B cell (primary cell): ENCODE results near the gene RFT1. TPM values are rescaled to one million over a fixed set of nuclear protein-coding genes. Genes with fewer than 3 reads are reported as not detected.

Experiments
- ATAC-seq: fragments of 200-7000 bp; cut with Tn5 transposase; one replicate; pipeline ENCODE4 v1.10.0; 2021; ENCODE audit warnings: low read depth, mild to moderate bottlenecking, moderate number of reproducible peaks, moderate library complexity
- CTCF ChIA-PET: fragments of 350-600 bp; sonication (Branson Sonifier 250); formaldehyde crosslinking; loops from one replicate; lab custom pipeline; 2021; ENCODE audit warnings: antibody characterized with exemption, inconsistent platforms; lab: Charles Lee
- POLR2A ChIA-PET: fragments of 350-600 bp; sonication (Branson Sonifier 250); formaldehyde crosslinking; loops from one replicate; lab custom pipeline; 2021; ENCODE audit warnings: antibody characterized with exemption; lab: Charles Lee
- DNase-seq: peaks from one replicate; pipeline ENCODE4 v3.0.0; 2013
- H2AFZ ChIP-seq: 2 replicates; pipeline ENCODE4 v1.6.1; 2012; ENCODE audit warnings: mild to moderate bottlenecking, low read depth, low read length; ENCODE audit not compliant: insufficient read depth, poor library complexity, severe bottlenecking
- H3K27ac ChIP-seq, 2 donors: 1 replicate in 1 of 2; 2 replicates in 1 of 2; pipeline ENCODE4 v1.5.1; 2012 to 2013; ENCODE audit warnings: low read length in 2 of 2, mild to moderate bottlenecking in 2 of 2, moderate library complexity in 1 of 2
- H3K27me3 ChIP-seq, 4 experiments: fragments of 200-600 bp in 1 of 4; sonication (generic) in 1 of 4; replicated peaks in 1 of 4; 1 replicate in 2 of 4; 2 replicates in 2 of 4; pipeline versions ENCODE4 v1.6.1 to v1.7.0; 2013 to 2016; ENCODE audit warnings: low read length in 3 of 4, mild to moderate bottlenecking in 2 of 4, mixed read lengths in 1 of 4, moderate library complexity in 1 of 4; ENCODE audit not compliant: insufficient read depth in 4 of 4, control insufficient read depth in 3 of 4; ENCODE audit errors: control extremely low read depth in 1 of 4
- H3K36me3 ChIP-seq, 2 experiments: replicated peaks in 1 of 2; 1 replicate in 1 of 2; 2 replicates in 1 of 2; pipeline versions ENCODE4 v1.6.1 to v1.7.1; 2013; ENCODE audit warnings: low read length in 1 of 2; ENCODE audit not compliant: insufficient read depth in 2 of 2, control insufficient read depth in 1 of 2; ENCODE audit errors: control extremely low read depth in 1 of 2, extremely low read depth in 1 of 2
- H3K4me1 ChIP-seq, 2 donors: fragments of 200-600 bp in 1 of 2; sonication (generic) in 1 of 2; 1 replicate in 1 of 2; 2 replicates in 1 of 2; pipeline versions ENCODE4 v1.5.1 to v1.6.1; 2013 to 2017; ENCODE audit warnings: low read length in 2 of 2; ENCODE audit not compliant: control insufficient read depth in 2 of 2, insufficient read depth in 2 of 2
- H3K4me2 ChIP-seq: replicated peaks from 2 replicates; pipeline ENCODE3; 2012; ENCODE audit warnings: mild to moderate bottlenecking, low read depth, low read length; ENCODE audit not compliant: poor library complexity, severe bottlenecking
- H3K4me3 ChIP-seq, 5 experiments: fragments of 200-600 bp in 1 of 5; sonication (generic) in 1 of 5; 1 replicate in 3 of 5; 2 replicates in 2 of 5; pipeline versions ENCODE4 v1.5.1 to v1.7.0; 2011 to 2016; ENCODE audit warnings: low read length in 4 of 5, mild to moderate bottlenecking in 4 of 5, low read depth in 2 of 5, control low read depth in 1 of 5, moderate library complexity in 1 of 5; ENCODE audit not compliant: insufficient read depth in 1 of 5; ENCODE audit errors: control extremely low read depth in 1 of 5, extremely low read depth in 1 of 5
- H3K79me2 ChIP-seq: fragments of 200-600 bp; sonication (generic); one replicate; pipeline ENCODE4 v1.6.0; 2016; ENCODE audit warnings: low read length; ENCODE audit not compliant: control insufficient read depth, insufficient read depth
- H3K9ac ChIP-seq: fragments of 200-600 bp; sonication (generic); 2 replicates; pipeline ENCODE4 v1.6.1; 2017; ENCODE audit warnings: mild to moderate bottlenecking, low read length, moderate library complexity
- H3K9me3 ChIP-seq, 3 donors: one replicate each; pipeline versions ENCODE4 v1.6.1 to v1.7.1; 2013; ENCODE audit warnings: low read length in 2 of 3; ENCODE audit not compliant: control insufficient read depth in 2 of 3, insufficient read depth in 1 of 3; ENCODE audit errors: control extremely low read depth in 1 of 3
- H4K20me1 ChIP-seq: 2 replicates; pipeline ENCODE4 v1.6.0; 2012; ENCODE audit warnings: mild to moderate bottlenecking, low read length; ENCODE audit not compliant: insufficient read depth, control insufficient read depth, poor library complexity, severe bottlenecking
- H3K27ac Mint-ChIP-seq: one replicate; pipeline ENCODE4 v1.8.0; 2021; ENCODE audit warnings: mixed read lengths
- H3K27me3 Mint-ChIP-seq: one replicate; pipeline ENCODE4 v1.8.0; 2021; ENCODE audit warnings: mixed read lengths
- H3K4me1 Mint-ChIP-seq: one replicate; pipeline ENCODE4 v1.8.0; 2021; ENCODE audit warnings: mixed read lengths
- H3K4me3 Mint-ChIP-seq: one replicate; pipeline ENCODE4 v1.8.0; 2021; ENCODE audit warnings: mixed read lengths
- H3K9me3 Mint-ChIP-seq: one replicate; pipeline ENCODE4 v1.8.0; 2022; ENCODE audit warnings: mixed read lengths; ENCODE audit not compliant: insufficient read depth
- EZH2 ChIP-seq: IDR thresholded peaks from 2 replicates; pipeline ENCODE4 v1.6.1; 2012; ENCODE audit warnings: borderline replicate concordance, low read depth, mild to moderate bottlenecking, moderate library complexity, low read length; ENCODE audit not compliant: insufficient read depth, poor library complexity, severe bottlenecking
- WGBS: methylation state at CpG from one replicate; pipeline ENCODE4 v1.1.5; 2013; ENCODE audit warnings: missing lambda C conversion rate; ENCODE audit not compliant: insufficient coverage; 5-methylcytosine and 5-hydroxymethylcytosine counted together
- intact Hi-C: fragments of 100-400 bp; cut with micrococcal nuclease; formaldehyde crosslinking; loops from one replicate; pipeline ENCODE4 v1.10.0; 2022
- polyA plus RNA-seq: library from polyadenylated mRNA; depleted of rRNA; stranded (reverse); fragments of >200 nt; gene quantifications from 2 replicates; pipeline ENCODE4 v1.2.3, GENCODE V29; 2012
- total RNA-seq, 2 donors: library from RNA; stranded (reverse); fragments of 120-200 nt in 1 of 2; gene quantifications; 1 replicate in 1 of 2; 2 replicates in 1 of 2; pipeline versions ENCODE4 v1.2.3 to v1.2.4, GENCODE V29; 2013 to 2022
- TF ChIP-seq, protein P1 (sequence below): fragments of 200-600 bp; IDR thresholded peaks from one replicate; pipeline ENCODE4 v1.8.0; 2022; ENCODE audit warnings: antibody characterized with exemption, mild to moderate bottlenecking

RFT1 gene
- total and polyA plus RNA-seq, 2 donors (not counting 1 experiment from before 2014, with no cell fraction given), result 12.1 to 28.9 TPM

DNA sequence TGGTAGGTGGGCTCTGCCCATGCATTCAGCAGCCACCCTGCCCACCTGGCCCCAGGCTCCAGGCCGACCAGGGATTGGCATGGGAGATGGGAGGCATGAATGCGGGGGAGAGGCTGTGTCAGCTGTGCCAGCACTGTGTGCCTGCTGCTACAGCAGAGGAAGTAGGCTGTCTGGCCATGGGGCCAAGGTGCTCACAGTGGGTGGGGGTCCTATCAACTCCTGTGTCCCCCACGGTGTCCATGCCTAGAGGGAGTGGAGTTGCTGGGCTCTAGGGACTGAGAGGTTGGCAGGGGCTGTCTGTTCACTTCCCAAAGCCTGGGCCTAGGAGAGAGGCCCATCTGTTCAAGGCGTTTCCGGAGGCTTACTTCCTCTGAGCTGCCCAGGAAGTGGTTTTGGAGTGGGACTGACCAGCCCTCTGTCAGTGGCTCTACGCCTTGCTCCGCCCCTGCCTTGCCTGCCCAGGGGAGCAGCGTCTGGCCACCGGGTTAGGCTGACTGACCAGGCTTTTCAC lies 36.6 kb upstream of the RFT1 start:
- intact Hi-C loops, result loop anchor here (10.0 kb wide), 1 partner anchor 632 kb away; the partner anchor contains the start of genes NT5DC2 and UQCC5
- peak overlapping the region; percentile 78 for H3K4me2 ChIP-seq

DNA sequence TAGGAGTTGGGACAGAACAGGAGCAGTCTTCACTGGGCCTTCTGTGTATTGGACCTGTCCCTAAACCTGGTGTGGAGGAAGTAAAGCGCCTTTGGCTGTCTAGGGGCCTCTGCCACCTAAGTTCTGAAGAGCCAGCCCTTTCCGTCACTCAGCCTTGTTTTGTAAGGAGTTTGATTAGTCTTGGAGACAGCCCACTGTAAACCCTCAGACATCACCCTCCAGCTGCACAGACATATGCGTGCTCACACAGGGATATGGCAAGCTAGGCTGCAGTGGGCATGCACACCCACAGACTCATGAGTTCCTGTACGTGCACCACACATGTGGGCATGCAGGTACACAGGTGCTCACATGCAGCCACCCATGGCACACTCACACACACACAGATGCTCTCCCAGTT lies 36.0 kb upstream of the RFT1 start:
- WGBS, result 64% methylated on average over 2 of the region's 4 CpGs
- CTCF ChIA-PET, result interaction anchor here (4.6 kb wide), 1 partner anchor 32 kb away, joined by 27 read pairs; no protein-coding TSS in a partner anchor
- H3K4me1 Mint-ChIP-seq, result peaks cover 85% of the 10 kb centered on the region

More for the DNA sequence above, 36.6 kb upstream of the RFT1 start:
- Histone ChIP-seq H3K27me3 (no peaks in the 10 kb centered on the region), H3K4me1 (peaks cover 85 to 99% of the 10 kb centered on the region in 2 donors), H3K36me3 (peaks cover 0 to 39% of the 10 kb centered on the region in 2 experiments), H3K9me3 (no peaks in the 10 kb centered on the region), H4K20me1 (peaks cover 99% of the 10 kb centered on the region), H3K9ac (peak overlapping the region; percentile 39), H2AFZ (no peak overlapping the region), H3K27ac (peak overlapping the region; percentile 46 to 59), H3K79me2 (peaks cover 100% of the 10 kb centered on the region), H3K4me3 (no peak overlapping the region)
- H3K4me1 Mint-ChIP-seq, result peaks cover 92% of the 10 kb centered on the region
- no peak for TF ChIP-seq EZH2
- TF ChIP-seq, protein P1, sequence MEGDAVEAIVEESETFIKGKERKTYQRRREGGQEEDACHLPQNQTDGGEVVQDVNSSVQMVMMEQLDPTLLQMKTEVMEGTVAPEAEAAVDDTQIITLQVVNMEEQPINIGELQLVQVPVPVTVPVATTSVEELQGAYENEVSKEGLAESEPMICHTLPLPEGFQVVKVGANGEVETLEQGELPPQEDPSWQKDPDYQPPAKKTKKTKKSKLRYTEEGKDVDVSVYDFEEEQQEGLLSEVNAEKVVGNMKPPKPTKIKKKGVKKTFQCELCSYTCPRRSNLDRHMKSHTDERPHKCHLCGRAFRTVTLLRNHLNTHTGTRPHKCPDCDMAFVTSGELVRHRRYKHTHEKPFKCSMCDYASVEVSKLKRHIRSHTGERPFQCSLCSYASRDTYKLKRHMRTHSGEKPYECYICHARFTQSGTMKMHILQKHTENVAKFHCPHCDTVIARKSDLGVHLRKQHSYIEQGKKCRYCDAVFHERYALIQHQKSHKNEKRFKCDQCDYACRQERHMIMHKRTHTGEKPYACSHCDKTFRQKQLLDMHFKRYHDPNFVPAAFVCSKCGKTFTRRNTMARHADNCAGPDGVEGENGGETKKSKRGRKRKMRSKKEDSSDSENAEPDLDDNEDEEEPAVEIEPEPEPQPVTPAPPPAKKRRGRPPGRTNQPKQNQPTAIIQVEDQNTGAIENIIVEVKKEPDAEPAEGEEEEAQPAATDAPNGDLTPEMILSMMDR, result no peak
- peak overlapping the region; percentile 6 for H3K4me3 Mint-ChIP-seq
- H3K27ac Mint-ChIP-seq, result peak overlapping the region; percentile 68
- no peaks in the 10 kb centered on the region for H3K27me3 Mint-ChIP-seq
- DNase-seq, result no peak
- CTCF ChIA-PET, result interaction anchor here (4.6 kb wide), 1 partner anchor 32 kb away, joined by 27 read pairs; no protein-coding TSS in a partner anchor
- POLR2A ChIA-PET, result interaction anchor here (1.4 kb wide), 1 partner anchor 14 kb away, joined by 17 read pairs; no protein-coding TSS in a partner anchor
- H3K9me3 Mint-ChIP-seq, result no peaks in the 10 kb centered on the region
- no peak for ATAC-seq
- WGBS, result 41% methylated on average over 8 of the region's 9 CpGs

More for the DNA sequence above, 36.0 kb upstream of the RFT1 start:
- intact Hi-C loops, result loop anchor here (10.0 kb wide), 1 partner anchor 631 kb away; the partner anchor contains the start of genes NT5DC2 and UQCC5
- H3K4me3 Mint-ChIP-seq, result peak overlapping the region; percentile 6
- H3K9me3 ChIP-seq, result no peaks in the 10 kb centered on the region
- no peak overlapping the region for H3K4me3 ChIP-seq
- peak overlapping the region; percentile 68 for H3K27ac Mint-ChIP-seq
- H3K36me3 ChIP-seq, result peaks cover 0 to 39% of the 10 kb centered on the region in 2 experiments
- H3K9ac ChIP-seq, result no peak overlapping the region
- POLR2A ChIA-PET, result no interaction called here
- H3K79me2 ChIP-seq, result peaks cover 99% of the 10 kb centered on the region
- DNase-seq, result no peak
- peak overlapping the region; percentile 78 for H3K4me2 ChIP-seq
- H3K4me1 ChIP-seq, result peaks cover 79 to 92% of the 10 kb centered on the region in 2 donors
- no peak for ATAC-seq
- no peaks in the 10 kb centered on the region for H3K9me3 Mint-ChIP-seq
- no peaks in the 10 kb centered on the region for H3K27me3 Mint-ChIP-seq
- H2AFZ ChIP-seq, result no peak overlapping the region
- H3K27me3 ChIP-seq, result no peaks in the 10 kb centered on the region
- TF ChIP-seq, protein P1, result no peak
- no peak for TF ChIP-seq EZH2
- H3K27ac ChIP-seq, result peak overlapping the region in 1 of 2 donors; percentile 48
- peaks cover 92% of the 10 kb centered on the region for H4K20me1 ChIP-seq
